Neural crest cell (in vitro differentiated cells): ENCODE results near the gene FMOD. TPM values are rescaled to one million over a fixed set of nuclear protein-coding genes. Genes with fewer than 3 reads are reported as not detected.

Source experiments
- DNase-seq: peaks from one replicate; pipeline ENCODE4 v3.0.0; 2021; ENCODE audit warnings: low read depth, mixed read lengths, low spot score
- H3K27ac Mint-ChIP-seq: one replicate; pipeline ENCODE4 v1.8.0; 2021; ENCODE audit warnings: mild to moderate bottlenecking, mixed read lengths; ENCODE audit not compliant: unreplicated experiment
- H3K27me3 Mint-ChIP-seq: 2 replicates; pipeline ENCODE4 v1.8.0; 2021; ENCODE audit warnings: low read depth, mild to moderate bottlenecking, mixed read lengths
- H3K36me3 Mint-ChIP-seq: 2 replicates; pipeline ENCODE4 v1.8.0; 2021; ENCODE audit warnings: low read depth, mild to moderate bottlenecking, mixed read lengths
- H3K4me1 Mint-ChIP-seq: 2 replicates; pipeline ENCODE4 v1.8.0; 2021; ENCODE audit warnings: mixed read lengths
- H3K4me3 Mint-ChIP-seq: one replicate; pipeline ENCODE4 v1.8.0; 2021; ENCODE audit warnings: mild to moderate bottlenecking, mixed read lengths
- H3K9me3 Mint-ChIP-seq: 2 replicates; pipeline ENCODE4 v1.8.0; 2021; ENCODE audit warnings: mixed read lengths
- total RNA-seq: library from RNA; stranded (reverse); gene quantifications from 2 replicates; pipeline ENCODE4 v1.2.1, GENCODE V29; 2021
- TF ChIP-seq, protein P1 (sequence below): fragments of 200-600 bp; sonication (generic); conservative IDR thresholded peaks from 2 replicates; pipeline ENCODE4 v1.5.0; 2021; ENCODE audit warnings: antibody characterized with exemption, mild to moderate bottlenecking

The FMOD gene
- total RNA-seq, 1 donor from 2014 or later, result 0.35 TPM

- Mint-ChIP-seq H3K4me1 (peaks cover 49% of the 10 kb centered on the region), H3K27me3 (peaks cover 7% of the 10 kb centered on the region), H3K27ac (peak overlapping the region; percentile 45), H3K4me3 (peak overlapping the region; percentile 91), H3K36me3 (no peaks in the 10 kb centered on the region), H3K9me3 (no peaks in the 10 kb centered on the region)
- TF ChIP-seq, protein P1, sequence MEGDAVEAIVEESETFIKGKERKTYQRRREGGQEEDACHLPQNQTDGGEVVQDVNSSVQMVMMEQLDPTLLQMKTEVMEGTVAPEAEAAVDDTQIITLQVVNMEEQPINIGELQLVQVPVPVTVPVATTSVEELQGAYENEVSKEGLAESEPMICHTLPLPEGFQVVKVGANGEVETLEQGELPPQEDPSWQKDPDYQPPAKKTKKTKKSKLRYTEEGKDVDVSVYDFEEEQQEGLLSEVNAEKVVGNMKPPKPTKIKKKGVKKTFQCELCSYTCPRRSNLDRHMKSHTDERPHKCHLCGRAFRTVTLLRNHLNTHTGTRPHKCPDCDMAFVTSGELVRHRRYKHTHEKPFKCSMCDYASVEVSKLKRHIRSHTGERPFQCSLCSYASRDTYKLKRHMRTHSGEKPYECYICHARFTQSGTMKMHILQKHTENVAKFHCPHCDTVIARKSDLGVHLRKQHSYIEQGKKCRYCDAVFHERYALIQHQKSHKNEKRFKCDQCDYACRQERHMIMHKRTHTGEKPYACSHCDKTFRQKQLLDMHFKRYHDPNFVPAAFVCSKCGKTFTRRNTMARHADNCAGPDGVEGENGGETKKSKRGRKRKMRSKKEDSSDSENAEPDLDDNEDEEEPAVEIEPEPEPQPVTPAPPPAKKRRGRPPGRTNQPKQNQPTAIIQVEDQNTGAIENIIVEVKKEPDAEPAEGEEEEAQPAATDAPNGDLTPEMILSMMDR, result no peak
- no peak for DNase-seq
Measured at GRCh38 chr1:203306089-203306964, 44.6 kb downstream of the FMOD start.

DNA sequence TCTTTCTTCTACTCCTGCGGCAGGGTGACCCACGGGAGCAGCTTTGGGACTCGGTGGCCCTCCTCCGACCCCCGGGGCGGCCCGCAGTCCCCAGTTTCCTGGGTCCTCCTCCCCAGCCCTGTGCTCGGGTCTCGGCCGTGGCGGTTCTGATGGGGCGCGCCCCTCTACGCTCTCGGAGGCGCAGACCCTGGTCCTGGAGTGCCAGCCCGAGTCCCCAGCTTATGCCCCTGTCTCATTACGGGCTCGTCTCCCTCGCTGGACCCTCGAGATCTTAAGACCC is 45.2 kb downstream of the FMOD start:
- Mint-ChIP-seq H3K27ac (peak overlapping the region; percentile 45), H3K36me3 (no peaks in the 10 kb centered on the region), H3K4me1 (peaks cover 49% of the 10 kb centered on the region), H3K9me3 (no peaks in the 10 kb centered on the region), H3K4me3 (peak overlapping the region; percentile 91), H3K27me3 (peaks cover 7% of the 10 kb centered on the region)
- TF ChIP-seq, protein P1, result no peak
- no peak for DNase-seq

GRCh38 chr1:203304919-203305808 is 45.8 kb downstream of the FMOD start, which contains the start of gene BTG2:
Gene BTG2 (plus strand): TSS chr1:203305519. CDS start chr1:203305607, 88 bp downstream.
- H3K9me3 Mint-ChIP-seq, result no peaks in the 10 kb centered on the region
- H3K27ac Mint-ChIP-seq, result peak within 1 kb of the TSS; percentile 94
- H3K36me3 Mint-ChIP-seq, result no peaks in the 10 kb centered on the region
- peak; percentile 77 for DNase-seq
- peaks cover 7% of the 10 kb centered on the region for H3K27me3 Mint-ChIP-seq
- peak within 1 kb of the TSS; percentile 91 for H3K4me3 Mint-ChIP-seq
- H3K4me1 Mint-ChIP-seq, result peaks cover 49% of the 10 kb centered on the region
- TF ChIP-seq, protein P1, result no peak

GRCh38 chr1:203304391-203304918 is 46.5 kb downstream of the FMOD start:
- TF ChIP-seq, protein P1, result no peak
- no peaks in the 10 kb centered on the region for H3K36me3 Mint-ChIP-seq
- H3K4me1 Mint-ChIP-seq, result peaks cover 43% of the 10 kb centered on the region
- H3K4me3 Mint-ChIP-seq, result peak overlapping the region; percentile 71
- H3K27ac Mint-ChIP-seq, result peak overlapping the region; percentile 94
- no peaks in the 10 kb centered on the region for H3K9me3 Mint-ChIP-seq
- no peak for DNase-seq
- H3K27me3 Mint-ChIP-seq, result peaks cover 7% of the 10 kb centered on the region

- no peak overlapping the region for H3K27ac Mint-ChIP-seq
- peaks cover 7% of the 10 kb centered on the region for H3K27me3 Mint-ChIP-seq
- TF ChIP-seq, protein P1, result no peak
- H3K36me3 Mint-ChIP-seq, result no peaks in the 10 kb centered on the region
- H3K4me3 Mint-ChIP-seq, result peak overlapping the region; percentile 71
- peaks cover 27% of the 10 kb centered on the region for H3K4me1 Mint-ChIP-seq
- DNase-seq, result no peak
- no peaks in the 10 kb centered on the region for H3K9me3 Mint-ChIP-seq
Measured at GRCh38 chr1:203302894-203303293, 48.0 kb downstream of the FMOD start.
